OCI-LY1 (cell line): ENCODE measurements around the gene HINT2.

Source experiments
- H2AFZ ChIP-seq: fragments of 200-600 bp; sonication (generic), shearing (Covaris generic); 2 replicates; pipeline ENCODE4 v1.6.0; 2014; ENCODE audit warnings: antibody characterized with exemption, mild to moderate bottlenecking, low read length
- H3F3A ChIP-seq: fragments of 200-600 bp; sonication (generic), shearing (Covaris generic); 2 replicates; pipeline ENCODE4 v1.6.0; 2014; ENCODE audit warnings: mild to moderate bottlenecking, antibody characterized with exemption, low read length, moderate library complexity; ENCODE audit not compliant: insufficient read depth
- H3K27ac ChIP-seq: fragments of 200-600 bp; sonication (generic); 2 replicates; pipeline ENCODE4 v1.5.1; 2014; ENCODE audit warnings: low read length, mixed run types, mild to moderate bottlenecking, low read depth; ENCODE audit not compliant: poor library complexity, severe bottlenecking
- H3K27me3 ChIP-seq: fragments of 200-600 bp; sonication (generic); 2 replicates; pipeline ENCODE4 v1.6.0; 2014; ENCODE audit warnings: antibody characterized with exemption, mild to moderate bottlenecking, low read length, moderate library complexity; ENCODE audit not compliant: insufficient read depth
- H3K36me3 ChIP-seq: fragments of 200-600 bp; sonication (generic); 2 replicates; pipeline ENCODE4 v1.6.1; 2014; ENCODE audit warnings: mild to moderate bottlenecking, antibody characterized with exemption, low read length, moderate library complexity, mixed read lengths; ENCODE audit not compliant: insufficient read depth
- H3K4me1 ChIP-seq: fragments of 200-600 bp; sonication (generic); 2 replicates; pipeline ENCODE4 v1.5.1; 2014; ENCODE audit warnings: mild to moderate bottlenecking, low read length, moderate library complexity; ENCODE audit not compliant: insufficient read depth, severe bottlenecking
- H3K4me2 ChIP-seq: fragments of 200-600 bp; sonication (generic), shearing (Covaris generic); 2 replicates; pipeline ENCODE4 v1.6.1; 2014; ENCODE audit warnings: low read length
- H3K4me3 ChIP-seq: fragments of 200-600 bp; sonication (generic); 2 replicates; pipeline ENCODE4 v1.5.1; 2014; ENCODE audit warnings: low read length, low read depth, mild to moderate bottlenecking, mixed read lengths; ENCODE audit not compliant: poor library complexity, severe bottlenecking
- H3K79me2 ChIP-seq: fragments of 200-600 bp; shearing (Covaris generic); 2 replicates; pipeline ENCODE4 v1.6.1; 2016; ENCODE audit warnings: mixed run types, low read length, mixed read lengths; ENCODE audit not compliant: insufficient read depth
- H3K9ac ChIP-seq: fragments of 200-600 bp; sonication (generic), shearing (Covaris generic); 2 replicates; pipeline ENCODE4 v1.6.1; 2014; ENCODE audit warnings: mild to moderate bottlenecking, low read length, mixed read lengths
- H3K9me2 ChIP-seq: fragments of 200-600 bp; sonication (generic), shearing (Covaris generic); 2 replicates; pipeline ENCODE4 v1.6.1; 2014; ENCODE audit warnings: low read depth, mild to moderate bottlenecking, low read length, mixed read lengths
- H3K9me3 ChIP-seq: fragments of 200-600 bp; shearing (Covaris generic); 2 replicates; pipeline ENCODE4 v1.6.1; 2014; ENCODE audit warnings: low read length, mixed read lengths
- H4K20me1 ChIP-seq: fragments of 200-600 bp; sonication (generic), shearing (Covaris generic); 2 replicates; pipeline ENCODE4 v1.6.0; 2016; ENCODE audit warnings: mild to moderate bottlenecking, low read length; ENCODE audit not compliant: insufficient read depth
- EZH2 ChIP-seq: fragments of 200-600 bp; sonication (generic), shearing (Covaris generic); IDR thresholded peaks from 2 replicates; pipeline ENCODE4 v1.8.0; 2017; ENCODE audit warnings: borderline replicate concordance, mixed run types, mild to moderate bottlenecking, antibody characterized with exemption, low read length, moderate library complexity, mixed read lengths
- TF ChIP-seq, protein P1 (sequence below): fragments of 200-600 bp; sonication (generic), shearing (Covaris generic); IDR thresholded peaks from 2 replicates; pipeline ENCODE4 v1.5.1; 2017; ENCODE audit warnings: mild to moderate bottlenecking, antibody characterized with exemption, low read length, moderate library complexity, mixed read lengths

Gene HINT2

DNA sequence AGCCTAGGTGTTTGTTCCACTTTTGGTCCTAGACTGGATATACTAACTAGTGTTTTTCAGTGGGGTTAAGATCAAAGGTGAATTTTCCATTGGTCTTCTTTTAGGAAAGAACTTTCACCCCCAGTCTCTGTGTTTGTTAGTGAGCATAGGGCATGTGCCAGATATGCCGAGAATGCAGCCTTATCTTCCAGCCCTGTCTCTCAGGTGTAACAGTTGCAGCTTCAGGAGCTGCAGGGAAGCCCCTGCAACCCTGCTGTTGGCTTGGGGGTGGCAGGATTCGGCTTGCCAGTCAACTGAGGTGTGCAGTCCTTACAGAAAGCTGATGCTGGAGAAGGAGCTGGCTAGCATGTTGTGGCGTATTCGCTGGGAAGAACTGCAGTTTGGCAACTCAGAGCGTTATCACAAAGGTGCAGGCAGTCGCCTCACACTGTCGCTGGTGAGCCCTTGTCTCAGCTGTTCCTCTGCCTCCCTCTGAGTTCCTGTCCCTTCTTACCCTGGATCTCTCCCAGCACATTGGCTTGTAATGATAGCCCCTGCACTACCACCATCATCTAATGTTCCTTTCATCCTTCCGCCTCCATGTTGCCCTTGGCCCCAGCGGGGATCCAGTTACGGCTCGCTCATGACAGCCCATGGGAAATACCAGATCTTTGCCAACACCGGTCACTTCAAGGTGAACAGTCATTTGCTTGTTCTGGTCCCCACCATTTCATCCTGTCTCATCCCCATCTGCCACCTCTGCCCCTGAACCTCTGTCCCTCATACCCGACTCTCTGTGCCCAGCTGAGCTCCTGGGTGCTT is 13.3 kb downstream of the HINT2 start:
- no peaks in the 10 kb centered on the region for H3F3A ChIP-seq
- H3K79me2 ChIP-seq: no peaks in the 10 kb centered on the region
- no peak for TF ChIP-seq EZH2
- TF ChIP-seq, protein P1, sequence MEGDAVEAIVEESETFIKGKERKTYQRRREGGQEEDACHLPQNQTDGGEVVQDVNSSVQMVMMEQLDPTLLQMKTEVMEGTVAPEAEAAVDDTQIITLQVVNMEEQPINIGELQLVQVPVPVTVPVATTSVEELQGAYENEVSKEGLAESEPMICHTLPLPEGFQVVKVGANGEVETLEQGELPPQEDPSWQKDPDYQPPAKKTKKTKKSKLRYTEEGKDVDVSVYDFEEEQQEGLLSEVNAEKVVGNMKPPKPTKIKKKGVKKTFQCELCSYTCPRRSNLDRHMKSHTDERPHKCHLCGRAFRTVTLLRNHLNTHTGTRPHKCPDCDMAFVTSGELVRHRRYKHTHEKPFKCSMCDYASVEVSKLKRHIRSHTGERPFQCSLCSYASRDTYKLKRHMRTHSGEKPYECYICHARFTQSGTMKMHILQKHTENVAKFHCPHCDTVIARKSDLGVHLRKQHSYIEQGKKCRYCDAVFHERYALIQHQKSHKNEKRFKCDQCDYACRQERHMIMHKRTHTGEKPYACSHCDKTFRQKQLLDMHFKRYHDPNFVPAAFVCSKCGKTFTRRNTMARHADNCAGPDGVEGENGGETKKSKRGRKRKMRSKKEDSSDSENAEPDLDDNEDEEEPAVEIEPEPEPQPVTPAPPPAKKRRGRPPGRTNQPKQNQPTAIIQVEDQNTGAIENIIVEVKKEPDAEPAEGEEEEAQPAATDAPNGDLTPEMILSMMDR: no peak
- no peaks in the 10 kb centered on the region for H3K4me1 ChIP-seq
- H3K9ac ChIP-seq: no peak overlapping the region
- no peaks in the 10 kb centered on the region for H3K9me3 ChIP-seq
- H3K27me3 ChIP-seq: no peaks in the 10 kb centered on the region
- no peak overlapping the region for H3K27ac ChIP-seq
- H3K4me2 ChIP-seq: no peak overlapping the region
- no peak overlapping the region for H2AFZ ChIP-seq
- H4K20me1 ChIP-seq: no peaks in the 10 kb centered on the region
- H3K36me3 ChIP-seq: peaks cover 18% of the 10 kb centered on the region
- no peak overlapping the region for H3K4me3 ChIP-seq
- no peaks in the 10 kb centered on the region for H3K9me2 ChIP-seq

DNA sequence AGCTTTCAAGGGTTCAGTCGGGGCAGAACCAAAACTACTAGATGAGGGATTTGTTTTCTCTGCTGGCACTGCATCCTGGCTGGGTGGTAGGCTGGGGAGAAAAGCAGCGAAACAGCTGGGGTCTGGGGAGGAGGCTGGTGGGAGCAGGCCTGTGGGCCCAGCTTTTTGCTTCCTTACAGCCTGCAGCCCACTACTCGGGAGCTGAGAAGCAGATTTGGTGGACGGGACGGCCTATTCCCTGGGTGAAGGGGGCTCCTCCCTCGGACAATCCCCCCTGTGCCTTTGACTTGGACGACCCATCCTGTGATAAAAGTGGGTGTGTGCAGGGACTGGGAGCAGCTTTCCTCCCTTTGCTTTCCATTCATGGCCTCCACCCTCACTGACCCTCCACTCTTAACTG is 14.3 kb downstream of the HINT2 start:
- Histone ChIP-seq H3K36me3 (peaks cover 8% of the 10 kb centered on the region), H3K79me2 (no peaks in the 10 kb centered on the region), H4K20me1 (no peaks in the 10 kb centered on the region), H3K9ac (no peak overlapping the region), H2AFZ (no peak overlapping the region), H3K9me2 (no peaks in the 10 kb centered on the region), H3F3A (no peaks in the 10 kb centered on the region), H3K4me3 (no peak overlapping the region), H3K9me3 (no peaks in the 10 kb centered on the region), H3K27me3 (no peaks in the 10 kb centered on the region), H3K4me2 (no peak overlapping the region), H3K27ac (no peak overlapping the region), H3K4me1 (no peaks in the 10 kb centered on the region)
- no peak for TF ChIP-seq EZH2
- TF ChIP-seq, protein P1: no peak

DNA sequence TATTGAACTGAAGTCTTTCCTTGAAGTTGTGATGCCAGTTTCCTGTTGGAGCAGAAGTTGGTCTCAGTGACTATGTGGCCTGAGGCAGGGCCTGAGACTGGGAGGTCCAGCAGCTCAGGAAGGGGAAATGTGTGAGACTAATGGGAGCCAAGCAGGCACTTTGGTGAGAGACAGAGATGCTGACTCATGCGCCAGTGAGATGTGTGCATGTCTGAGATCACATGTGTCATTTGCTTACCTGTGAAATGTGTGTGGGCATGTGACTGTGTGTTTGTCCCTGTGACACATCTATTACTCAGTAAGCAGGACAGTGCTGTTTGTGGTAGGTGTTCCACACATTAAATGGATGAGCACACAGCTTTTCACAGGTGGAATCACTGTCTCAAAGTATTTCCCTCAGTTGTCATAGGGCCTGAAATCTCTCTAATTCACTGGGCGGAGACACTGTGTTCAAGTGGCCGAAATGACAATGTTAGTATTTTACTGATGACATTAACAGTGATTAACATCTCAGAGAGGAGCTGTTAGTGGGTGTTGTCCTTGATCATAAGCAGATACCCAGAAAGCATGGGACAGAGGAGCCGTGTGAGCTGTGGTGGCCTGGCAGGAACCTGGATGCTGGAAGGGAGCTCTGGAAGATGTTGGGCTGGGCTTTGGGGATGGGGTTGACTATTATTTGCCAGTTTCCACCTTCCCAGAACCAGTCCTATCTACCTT is 16.0 kb downstream of the HINT2 start:
- Histone ChIP-seq H3K27ac (no peak overlapping the region), H3F3A (no peaks in the 10 kb centered on the region), H3K4me1 (no peaks in the 10 kb centered on the region), H3K4me3 (no peak overlapping the region), H2AFZ (no peak overlapping the region), H3K9me2 (no peaks in the 10 kb centered on the region), H3K36me3 (peaks cover 7% of the 10 kb centered on the region; the same call in 1 of the 2 replicates), H4K20me1 (no peaks in the 10 kb centered on the region), H3K79me2 (no peaks in the 10 kb centered on the region), H3K9ac (no peak overlapping the region), H3K27me3 (no peaks in the 10 kb centered on the region), H3K4me2 (no peak overlapping the region), H3K9me3 (no peaks in the 10 kb centered on the region)
- no peak for TF ChIP-seq EZH2
- TF ChIP-seq, protein P1: no peak
